IPS DF 6.9 (cell line): Measurements from ENCODE around the gene NR1D1.

Experiments
- DNase-seq: peaks from one replicate; pipeline ENCODE4 v3.0.0-alpha.2; 2013; ENCODE audit warnings: low read depth, low spot score
- H3K27ac ChIP-seq: one replicate; pipeline ENCODE4 v1.5.1; 2013; ENCODE audit warnings: low read length, control low read depth
- H3K27me3 ChIP-seq: 2 replicates; pipeline ENCODE4 v1.6.1; 2013; ENCODE audit warnings: mild to moderate bottlenecking, low read length; ENCODE audit not compliant: control insufficient read depth, insufficient read depth
- H3K36me3 ChIP-seq: 2 replicates; pipeline ENCODE4 v1.6.1; 2013; ENCODE audit warnings: low read length; ENCODE audit not compliant: control insufficient read depth, insufficient read depth
- H3K4me1 ChIP-seq: 2 replicates; pipeline ENCODE4 v1.6.1; 2013; ENCODE audit warnings: low read length; ENCODE audit not compliant: control insufficient read depth, insufficient read depth
- H3K4me3 ChIP-seq: 2 replicates; pipeline ENCODE4 v1.5.1; 2013; ENCODE audit warnings: mild to moderate bottlenecking, low read length
- H3K9me3 ChIP-seq: 2 replicates; pipeline ENCODE4 v1.6.1; 2013; ENCODE audit warnings: low read length, inconsistent platforms; ENCODE audit not compliant: control insufficient read depth, insufficient read depth
- WGBS: extraction: QIAGEN DNeasy Blood & Tissue Kit; methylation state at CpG from one replicate; pipeline ENCODE4 v1.1.7; 2013; ENCODE audit warnings: mixed read lengths, missing lambda C conversion rate; ENCODE audit not compliant: insufficient read length, insufficient coverage; 5-methylcytosine and 5-hydroxymethylcytosine counted together

NR1D1 gene

DNA sequence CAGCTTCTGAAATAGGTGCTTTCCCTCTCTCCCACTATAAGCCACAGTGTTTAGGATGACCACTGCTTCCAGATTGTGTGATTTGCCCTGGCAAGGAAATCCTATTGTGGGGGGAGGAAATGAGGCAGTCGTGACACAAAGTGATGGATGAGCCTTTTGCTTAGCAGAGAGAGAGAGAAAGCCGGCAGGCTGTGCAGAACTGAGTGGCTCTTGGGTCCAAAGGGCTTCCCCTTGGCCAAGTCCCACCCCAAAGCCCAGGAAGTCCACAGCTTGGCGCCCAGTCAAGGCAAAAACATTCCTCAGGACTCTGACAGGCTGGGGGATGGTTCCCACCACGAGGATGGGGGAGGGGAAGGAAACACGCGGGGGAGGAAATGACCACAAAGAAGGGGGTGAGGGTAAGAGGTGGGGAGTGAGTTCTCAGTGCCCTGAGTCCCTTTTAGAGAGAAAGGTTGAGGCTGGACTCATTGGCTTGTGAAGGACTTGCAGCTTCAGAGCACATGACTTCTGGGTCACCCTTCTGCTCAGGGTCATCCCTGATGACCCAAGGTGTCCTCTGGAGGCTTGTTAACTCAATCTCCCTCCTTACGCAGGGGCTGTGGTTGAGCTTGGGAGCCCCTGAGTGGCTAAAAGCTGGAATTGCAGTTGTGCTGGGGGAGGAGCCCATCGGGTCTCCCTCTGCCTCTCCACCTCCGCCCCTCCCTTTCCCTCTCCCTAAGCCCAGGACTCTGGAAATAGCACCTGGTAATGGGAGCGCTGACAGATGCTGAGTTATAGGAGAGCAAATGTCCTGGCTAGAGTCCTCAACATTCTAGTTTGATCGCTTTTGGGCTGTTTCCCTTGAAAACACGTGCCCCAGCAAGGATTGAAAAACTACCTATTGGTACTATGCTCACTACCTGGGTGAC, 11.1 kb upstream of the NR1D1 start:
- Histone ChIP-seq H3K27ac (no peak overlapping the region), H3K27me3 (peaks cover under 1% of the 10 kb centered on the region; the same call in 1 of the 2 replicates), H3K36me3 (no peaks in the 10 kb centered on the region), H3K9me3 (no peaks in the 10 kb centered on the region), H3K4me3 (no peak overlapping the region), H3K4me1 (peaks cover 19% of the 10 kb centered on the region)
- WGBS: no CpG with 5 or more reads among the region's 12 CpGs
- DNase-seq: no peak

DNA sequence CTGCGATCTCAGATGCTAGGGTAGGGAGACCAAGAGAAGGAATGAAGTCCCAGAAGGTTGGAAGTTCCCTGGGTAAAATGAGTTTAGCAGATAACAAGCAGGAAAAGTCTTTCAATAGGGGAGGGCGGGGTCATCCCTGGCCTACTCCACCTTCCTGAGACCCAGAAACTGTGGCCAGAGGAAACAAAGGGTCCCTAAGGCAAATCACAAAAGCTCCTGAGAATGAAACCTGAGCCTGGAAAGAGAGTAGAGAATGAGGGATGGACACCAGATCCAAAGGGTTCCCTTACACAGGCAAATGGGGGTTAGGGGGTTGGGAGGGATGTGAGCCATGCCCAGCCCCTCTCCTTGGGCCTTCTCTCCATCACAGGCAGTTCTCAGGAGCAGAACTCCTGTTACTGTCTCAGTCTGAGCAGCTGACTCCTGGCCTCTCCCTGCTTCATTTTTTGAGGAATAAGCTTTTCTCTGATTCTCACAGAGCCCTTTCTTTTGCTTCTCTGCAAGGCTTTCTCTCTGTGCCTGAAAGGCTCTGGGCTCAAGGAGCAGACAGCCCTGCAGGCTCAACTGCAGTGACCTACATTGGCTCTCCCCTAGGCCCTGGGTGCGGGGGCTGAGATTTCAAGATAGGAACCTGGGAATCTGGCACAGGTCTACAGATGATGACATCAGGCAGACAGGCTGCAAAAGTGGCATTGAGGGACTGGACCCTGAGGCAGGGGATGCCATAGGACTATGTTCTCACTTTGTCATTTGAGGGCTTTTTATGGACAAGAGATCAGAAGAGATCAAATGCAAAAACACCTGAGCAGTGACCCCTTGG, 9.8 kb upstream of the NR1D1 start:
- peaks cover 22% of the 10 kb centered on the region for H3K4me1 ChIP-seq
- H3K27me3 ChIP-seq: peaks cover 2% of the 10 kb centered on the region; the same call in 1 of the 2 replicates
- no peak overlapping the region for H3K4me3 ChIP-seq
- DNase-seq: no peak
- no peaks in the 10 kb centered on the region for H3K9me3 ChIP-seq
- no peaks in the 10 kb centered on the region for H3K36me3 ChIP-seq
- H3K27ac ChIP-seq: no peak overlapping the region
- WGBS: no CpG with 5 or more reads among the region's 3 CpGs

- no peaks in the 10 kb centered on the region for H3K36me3 ChIP-seq
- no peak overlapping the region for H3K4me3 ChIP-seq
- peaks cover 2% of the 10 kb centered on the region; the same call in 1 of the 2 replicates for H3K27me3 ChIP-seq
- no CpG with 5 or more reads among the region's 9 CpGs for WGBS
- H3K9me3 ChIP-seq: no peaks in the 10 kb centered on the region
- H3K4me1 ChIP-seq: peaks cover 22% of the 10 kb centered on the region
- H3K27ac ChIP-seq: no peak overlapping the region
- DNase-seq: no peak
Observed at GRCh38 chr17:40108970-40109824, 8.8 kb upstream of the NR1D1 start.

- H3K27ac ChIP-seq: no peak overlapping the region
Observed at GRCh38 chr17:40107522-40108174, 7.3 kb upstream of the NR1D1 start.

DNA sequence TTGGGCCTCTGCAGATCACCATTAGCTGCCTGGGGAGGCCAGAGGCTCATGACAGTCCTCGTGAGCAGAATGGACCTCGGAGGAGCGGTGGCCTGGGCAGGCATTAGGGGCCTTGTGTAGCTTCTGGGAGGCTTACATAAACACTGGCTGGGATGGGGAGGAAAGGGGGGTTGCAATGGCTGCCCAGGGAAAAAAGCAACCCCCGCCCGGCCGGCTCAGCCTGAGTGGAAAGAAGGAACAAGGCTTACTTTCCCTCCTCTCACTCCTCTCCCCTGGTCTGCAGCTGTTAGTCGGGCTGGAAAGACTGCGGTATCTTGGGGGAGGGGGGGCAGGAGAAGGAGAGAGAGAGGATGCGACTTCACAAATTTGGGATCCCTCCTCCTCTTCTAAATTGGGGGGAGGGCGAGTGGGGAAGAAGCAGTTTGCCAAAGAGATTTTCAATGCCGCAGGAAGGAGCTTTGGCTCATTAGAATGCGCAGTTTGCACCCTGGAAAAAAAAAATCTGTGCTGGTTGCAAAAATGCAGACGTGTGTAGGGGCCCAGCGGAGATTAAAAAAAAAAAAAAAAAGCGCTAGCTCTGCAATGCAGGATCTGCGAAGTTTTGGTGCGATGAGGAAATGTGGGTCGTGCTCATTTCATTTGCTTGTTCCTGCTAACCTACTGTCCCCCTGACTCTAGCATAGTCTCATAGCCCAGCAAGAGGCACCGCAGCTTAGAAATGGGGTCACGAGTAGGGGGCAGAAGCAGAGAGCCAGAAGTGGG, 6.6 kb upstream of the NR1D1 start:
- peaks cover 2% of the 10 kb centered on the region; the same call in 1 of the 2 replicates for H3K27me3 ChIP-seq
- H3K27ac ChIP-seq: no peak overlapping the region
- H3K4me1 ChIP-seq: peaks cover 27% of the 10 kb centered on the region
- DNase-seq: no peak
- no CpG with 5 or more reads among the region's 20 CpGs for WGBS
- H3K4me3 ChIP-seq: no peak overlapping the region
- H3K9me3 ChIP-seq: no peaks in the 10 kb centered on the region
- no peaks in the 10 kb centered on the region for H3K36me3 ChIP-seq

More at GRCh38 chr17:40107522-40108174, 7.3 kb upstream of the NR1D1 start:
- Histone ChIP-seq H3K27me3 (peaks cover 2% of the 10 kb centered on the region; the same call in 1 of the 2 replicates), H3K4me1 (peaks cover 27% of the 10 kb centered on the region), H3K4me3 (no peak overlapping the region), H3K36me3 (no peaks in the 10 kb centered on the region), H3K9me3 (no peaks in the 10 kb centered on the region)
- no CpG with 5 or more reads among the region's 5 CpGs for WGBS
- DNase-seq: no peak

- Histone ChIP-seq H3K9me3 (no peaks in the 10 kb centered on the region), H3K4me1 (peaks cover 23% of the 10 kb centered on the region), H3K27me3 (peaks cover 2% of the 10 kb centered on the region; the same call in 1 of the 2 replicates), H3K36me3 (no peaks in the 10 kb centered on the region), H3K4me3 (no peak overlapping the region), H3K27ac (no peak overlapping the region)
- WGBS: no CpG with 5 or more reads among the region's 5 CpGs
- DNase-seq: no peak
Observed at GRCh38 chr17:40105861-40106759, 5.7 kb upstream of the NR1D1 start.

DNA sequence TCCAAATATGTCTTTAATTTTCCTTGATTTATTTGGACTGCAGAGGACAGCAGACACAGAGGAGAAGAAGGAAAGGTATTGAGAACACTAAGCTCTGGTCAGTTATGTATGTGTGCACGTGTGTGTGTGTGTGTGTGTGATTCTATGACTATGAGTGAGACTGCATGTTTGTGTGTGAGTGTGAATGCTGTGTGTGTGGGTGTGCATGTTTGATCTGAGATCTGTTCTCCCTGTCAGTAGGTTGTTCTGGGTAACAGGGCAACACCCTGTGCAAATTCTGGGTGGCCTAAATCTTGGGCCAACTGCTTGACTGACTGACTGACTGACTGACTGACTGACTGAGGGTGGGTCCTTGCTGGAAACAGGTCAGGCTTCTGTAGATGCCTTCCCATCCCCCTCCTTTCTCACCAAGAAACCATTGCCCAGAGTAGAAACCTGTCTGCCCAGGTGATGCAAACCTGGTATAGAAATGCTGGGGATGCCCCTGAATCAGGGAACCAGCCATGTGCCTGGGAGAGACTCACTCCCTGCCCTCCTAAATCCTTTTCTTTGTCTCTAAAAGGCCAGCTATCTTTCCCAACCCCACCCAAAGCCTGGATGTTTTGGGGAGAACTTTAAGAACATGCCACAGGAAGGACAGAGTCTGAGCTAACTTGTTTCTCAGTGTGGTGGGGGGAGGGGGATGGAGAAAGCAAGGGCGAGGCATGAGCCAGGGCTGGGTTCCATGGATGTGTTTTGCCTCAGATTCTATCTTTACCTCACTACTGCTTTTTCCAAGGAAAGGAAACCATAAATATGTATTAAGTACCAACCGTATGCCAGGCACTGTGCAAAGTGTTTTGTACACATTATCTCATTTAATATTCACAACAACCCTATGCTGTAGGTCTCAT, 4.5 kb upstream of the NR1D1 start:
- DNase-seq: no peak
- peaks cover 5% of the 10 kb centered on the region; the same call in 1 of the 2 replicates for H3K27me3 ChIP-seq
- no peaks in the 10 kb centered on the region for H3K9me3 ChIP-seq
- no peak overlapping the region for H3K4me3 ChIP-seq
- WGBS: no CpG with 5 or more reads among the region's 3 CpGs
- no peaks in the 10 kb centered on the region for H3K36me3 ChIP-seq
- no peak overlapping the region for H3K27ac ChIP-seq
- H3K4me1 ChIP-seq: peaks cover 21% of the 10 kb centered on the region; the same call in 1 of the 2 replicates

- Histone ChIP-seq H3K27ac (no peak overlapping the region), H3K4me1 (peaks cover 23% of the 10 kb centered on the region; the same call in 1 of the 2 replicates), H3K27me3 (peaks cover 8% of the 10 kb centered on the region; the same call in 1 of the 2 replicates), H3K9me3 (no peaks in the 10 kb centered on the region), H3K4me3 (no peak overlapping the region), H3K36me3 (no peaks in the 10 kb centered on the region)
- no peak for DNase-seq
- WGBS: no CpG with 5 or more reads among the region's 2 CpGs
Observed at GRCh38 chr17:40103688-40104087, 3.3 kb upstream of the NR1D1 start.
